ENCODE results near the gene FGFRL1.

GRCh38 chr4:1018147-1019020, 7.0 kb downstream of the FGFRL1 start:
- TF ChIP-seq TAF1 (IDR thresholded peaks at IDR 0.05; ENCODE audit: low read depth, low read length) (no peak), POLR2A (IDR thresholded peaks at IDR 0.05; ENCODE audit: low read depth, low read length) (no peak), POLR2AphosphoS5 (IDR thresholded peaks at IDR 0.05; ENCODE audit: low read depth, low read length) (no peak), SPI1 (IDR thresholded peaks at IDR 0.05; ENCODE audit: low read depth, low read length) (no peak), POU2F2 (IDR thresholded peaks at IDR 0.05; ENCODE audit: low read depth, low read length) (no peak), PAX5 (IDR thresholded peaks at IDR 0.05; ENCODE audit: insufficient read depth, low read length, severe bottlenecking) (no peak)

All from GM12891 (cell line).